HG03280 (cell line): ENCODE results near the gene ACSL3.
"Not testable (repeated sequence)": the region's sequence is repeated elsewhere in the genome, so short reads cannot be mapped to it uniquely, and the experiment has no call there.

Experiments used
- ATAC-seq: cut with Tn5 transposase; IDR thresholded peaks from one replicate; pipeline ENCODE4 v1.9.1; 2021; ENCODE audit warnings: mild to moderate bottlenecking, moderate library complexity; ENCODE audit not compliant: unreplicated experiment

Gene ACSL3

GRCh38 chr2:222907790-222908441 is 47.1 kb downstream of the ACSL3 start:
- ATAC-seq, result no peak

GRCh38 chr2:222909286-222909685 is 48.5 kb downstream of the ACSL3 start:
- no peak for ATAC-seq

GRCh38 chr2:222912117-222912516 is 51.3 kb downstream of the ACSL3 start:
- peak; percentile 95 for ATAC-seq

GRCh38 chr2:222912776-222913175 is 51.9 kb downstream of the ACSL3 start:
- ATAC-seq, result no peak

- no peak for ATAC-seq
Observed at GRCh38 chr2:222915092-222915957, 54.5 kb downstream of the ACSL3 start.

- no peak for ATAC-seq
Observed at GRCh38 chr2:222916229-222917197, 55.7 kb downstream of the ACSL3 start.

GRCh38 chr2:222917212-222917611 is 56.4 kb downstream of the ACSL3 start:
- ATAC-seq, result not testable (repeated sequence)

GRCh38 chr2:222919841-222920526 is 59.1 kb downstream of the ACSL3 start:
- ATAC-seq, result no peak

- ATAC-seq, result no peak
Observed at GRCh38 chr2:222920657-222921186, 59.9 kb downstream of the ACSL3 start.

GRCh38 chr2:222922019-222922800 is 61.4 kb downstream of the ACSL3 start:
- no peak for ATAC-seq

- ATAC-seq, result no peak
Observed at GRCh38 chr2:222926915-222927314, 66.1 kb downstream of the ACSL3 start.

GRCh38 chr2:222927600-222927999 is 66.8 kb downstream of the ACSL3 start:
- no peak for ATAC-seq

GRCh38 chr2:222928335-222928734 is 67.5 kb downstream of the ACSL3 start:
- ATAC-seq, result no peak

- ATAC-seq, result no peak
Observed at GRCh38 chr2:222930862-222931261, 70.0 kb downstream of the ACSL3 start.

- no peak for ATAC-seq
Observed at GRCh38 chr2:222931659-222932058, 70.8 kb downstream of the ACSL3 start.

- no peak for ATAC-seq
Observed at GRCh38 chr2:222933458-222933857, 72.6 kb downstream of the ACSL3 start.

GRCh38 chr2:222935688-222936298 is 75.0 kb downstream of the ACSL3 start:
- ATAC-seq, result no peak

GRCh38 chr2:222936705-222937104 is 75.9 kb downstream of the ACSL3 start:
- no peak for ATAC-seq

GRCh38 chr2:222938327-222938726 is 77.5 kb downstream of the ACSL3 start:
- ATAC-seq, result no peak
